CD1c-positive myeloid dendritic cell (primary cell): ENCODE measurements around the gene NHLRC4.
"Not testable (repeated sequence)": the region's sequence is repeated elsewhere in the genome, so short reads cannot be mapped to it uniquely, and the experiment has no call there.

Source experiments
- DNase-seq: peaks from one replicate; pipeline ENCODE4 v3.0.0-alpha.2; 2016; ENCODE audit errors: extremely low spot score

NHLRC4 gene

GRCh38 chr16:597655-598054 is 30.9 kb downstream of the NHLRC4 start:
- DNase-seq = not testable (repeated sequence)

- DNase-seq = no peak
Observed at GRCh38 chr16:598823-599739, 32.3 kb downstream of the NHLRC4 start.

DNA sequence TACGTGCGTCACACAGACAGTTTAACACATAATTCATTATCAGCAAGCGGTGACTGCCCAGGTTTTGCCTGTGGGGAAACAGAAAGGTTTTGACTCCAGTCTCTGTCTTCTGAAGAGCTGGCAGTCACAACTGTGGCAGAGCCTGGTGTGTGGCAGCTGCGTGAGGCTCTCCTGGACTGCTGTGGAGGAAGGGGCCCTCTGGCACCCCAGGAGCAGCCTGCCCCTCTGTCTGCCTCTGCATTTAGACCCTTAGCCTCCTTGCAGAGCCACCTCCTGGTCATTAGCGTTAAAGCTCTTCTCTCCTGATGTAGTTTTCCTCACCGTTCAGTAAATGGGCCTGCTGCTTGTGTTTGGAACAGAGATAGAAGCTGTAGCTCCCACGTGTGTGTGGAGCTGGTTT is 34.0 kb downstream of the NHLRC4 start:
- no peak for DNase-seq

DNA sequence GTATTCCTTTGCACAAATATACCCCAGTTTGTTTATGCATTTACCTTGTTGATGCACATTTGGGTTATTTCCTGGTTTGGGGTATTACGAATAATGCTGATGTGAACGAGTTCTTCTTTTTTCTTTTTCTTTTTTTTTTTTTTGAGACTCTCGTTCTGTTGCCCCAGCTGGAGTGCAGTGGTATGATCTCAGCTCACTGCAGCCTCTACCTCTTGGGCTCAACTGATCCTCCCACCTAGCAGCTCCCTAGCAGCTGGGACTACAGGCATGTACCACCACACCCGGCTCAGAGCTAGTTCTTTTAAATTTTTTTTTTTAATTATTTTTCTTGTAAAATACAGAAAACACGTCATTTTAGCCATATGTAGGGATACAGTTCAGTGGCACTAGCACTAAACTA is 37.1 kb downstream of the NHLRC4 start:
- no peak for DNase-seq

DNA sequence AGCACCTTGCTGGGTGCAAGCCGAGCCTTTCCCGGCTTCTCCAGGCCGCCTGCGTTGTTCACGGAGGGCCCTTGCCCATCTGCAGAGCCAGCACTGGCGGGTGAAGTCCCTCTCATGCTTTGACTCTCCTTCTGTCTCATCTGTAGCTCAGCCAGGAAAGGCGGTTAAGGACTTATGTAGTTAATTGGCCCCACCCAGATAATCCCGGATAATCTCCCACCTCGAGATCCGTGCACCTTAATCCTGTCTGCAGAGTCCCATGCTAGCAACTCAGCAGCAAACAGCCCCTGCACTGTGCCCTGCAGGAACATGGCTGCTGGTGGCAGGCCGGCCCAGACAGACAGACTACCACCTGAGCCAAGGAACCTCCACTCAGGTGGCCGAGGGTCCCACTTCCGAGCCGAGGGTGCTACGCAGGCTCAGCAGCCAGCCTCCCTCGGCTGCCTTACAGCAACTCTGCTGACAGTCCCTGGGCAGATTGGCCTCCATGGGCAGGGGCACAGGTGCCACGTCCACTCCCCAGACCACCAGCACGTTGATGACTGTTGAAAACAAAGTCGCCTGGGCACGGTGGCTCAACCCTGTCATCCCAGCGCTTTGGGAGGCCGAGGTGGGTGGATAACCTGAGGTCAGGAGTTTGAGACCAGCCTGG is 40.0 kb downstream of the NHLRC4 start:
- no peak for DNase-seq

DNA sequence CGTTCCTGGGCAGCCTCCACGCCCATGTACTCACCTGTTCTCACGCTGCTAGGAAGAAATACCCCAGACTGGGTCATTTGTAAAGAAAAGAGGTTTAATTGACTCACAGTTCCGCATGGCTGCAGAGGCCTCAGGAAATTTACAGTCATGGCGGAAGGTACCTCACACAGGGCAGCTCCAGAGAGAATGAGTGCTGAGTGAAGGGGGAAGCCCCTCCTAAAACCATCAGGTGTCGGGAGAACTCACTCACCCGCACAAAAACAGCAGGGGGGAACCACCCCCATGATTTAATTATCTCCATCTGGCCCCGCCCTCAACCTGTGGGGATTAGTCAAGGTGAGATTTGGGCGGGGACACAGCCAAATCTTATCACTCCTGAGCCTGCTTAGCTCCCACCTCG is 41.2 kb downstream of the NHLRC4 start:
- DNase-seq = no peak

DNA sequence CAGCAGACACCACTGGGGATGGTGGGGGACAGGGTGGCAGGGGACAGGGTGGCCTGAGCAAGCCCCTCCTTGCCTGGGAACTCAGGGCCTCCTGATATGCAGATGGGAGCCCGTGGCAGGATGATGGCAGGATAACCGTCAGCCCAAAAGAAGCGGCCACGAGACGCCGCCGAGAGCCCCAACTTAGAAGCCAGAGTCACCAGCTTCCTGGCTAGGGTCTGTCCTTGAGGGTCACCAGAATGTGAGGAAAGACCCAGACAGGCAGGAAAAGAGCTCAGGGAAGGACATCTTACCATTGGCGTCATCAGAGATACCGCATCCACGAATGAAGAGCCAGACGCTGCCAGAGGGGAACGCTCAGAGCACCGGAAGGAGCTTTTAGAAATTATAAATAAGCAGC is 42.5 kb downstream of the NHLRC4 start:
- no peak for DNase-seq

GRCh38 chr16:609984-610383 is 43.2 kb downstream of the NHLRC4 start:
- DNase-seq = no peak

GRCh38 chr16:610513-611381 is 43.9 kb downstream of the NHLRC4 start:
- DNase-seq = peak; percentile 67

GRCh38 chr16:615122-615521 is 48.3 kb downstream of the NHLRC4 start:
- no peak for DNase-seq

- DNase-seq = no peak
Observed at GRCh38 chr16:616733-617586, 50.2 kb downstream of the NHLRC4 start.

DNA sequence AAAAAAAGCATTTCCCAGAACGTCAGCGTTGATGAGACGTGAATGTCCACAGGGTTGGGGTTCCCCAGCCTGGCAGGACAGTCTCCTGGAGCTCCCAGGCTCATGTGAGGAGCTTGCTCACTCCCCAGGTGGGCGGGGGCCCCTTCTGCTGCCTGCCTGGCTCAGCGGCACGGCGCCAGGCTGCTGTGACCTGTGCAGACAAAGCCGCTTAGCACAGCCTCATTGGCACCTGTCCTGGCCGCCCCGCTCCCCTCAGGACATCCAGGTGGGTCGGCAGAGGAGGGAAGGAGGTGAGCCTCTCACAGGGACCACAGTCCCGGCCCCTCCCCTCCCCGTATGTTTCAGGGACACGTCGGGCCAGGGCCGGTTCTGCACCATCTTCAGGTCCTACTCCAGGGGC is 51.0 kb downstream of the NHLRC4 start:
- DNase-seq = no peak
